HG02571 (cell line): ENCODE measurements around the gene FBXO48.
A peak's percentile ranks its signal among the peaks of the same experiment; 100 is the strongest.
"Not testable (repeated sequence)": the region's sequence is repeated elsewhere in the genome, so short reads cannot be mapped to it uniquely, and the experiment has no call there.

Source experiments
- ATAC-seq: cut with Tn5 transposase; IDR thresholded peaks from one replicate; pipeline ENCODE4 v1.9.1; 2021; ENCODE audit warnings: mild to moderate bottlenecking, moderate library complexity; ENCODE audit not compliant: unreplicated experiment

FBXO48 gene

DNA sequence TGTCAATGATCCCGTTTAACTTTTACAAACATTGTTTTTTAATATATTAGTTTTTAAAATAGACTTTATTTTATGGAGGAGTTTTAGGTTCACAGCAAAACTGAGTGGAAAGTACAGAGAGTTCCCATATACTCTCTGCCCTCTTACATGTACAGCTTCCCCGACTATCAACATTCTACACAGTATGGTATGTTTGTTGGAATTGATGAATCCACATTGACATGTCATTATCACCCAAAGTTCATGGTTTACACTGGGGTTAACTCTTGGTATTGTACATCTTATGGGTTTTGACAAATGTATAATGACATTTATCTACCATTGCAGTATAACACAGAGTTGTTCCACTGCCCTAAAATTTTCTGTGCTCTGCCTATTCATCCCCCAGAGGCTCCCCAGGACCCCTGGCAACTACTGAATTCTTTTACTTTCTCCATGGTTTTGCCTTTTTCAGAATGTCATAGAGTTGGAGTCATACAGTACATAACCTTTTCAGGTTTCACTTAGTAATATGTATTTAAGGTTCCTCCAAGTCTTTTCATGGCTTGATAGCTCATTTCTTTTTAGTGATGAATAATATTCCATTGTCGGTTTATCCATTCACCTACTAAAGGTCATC, 5.8 kb upstream of the FBXO48 start:
- no peak for ATAC-seq

DNA sequence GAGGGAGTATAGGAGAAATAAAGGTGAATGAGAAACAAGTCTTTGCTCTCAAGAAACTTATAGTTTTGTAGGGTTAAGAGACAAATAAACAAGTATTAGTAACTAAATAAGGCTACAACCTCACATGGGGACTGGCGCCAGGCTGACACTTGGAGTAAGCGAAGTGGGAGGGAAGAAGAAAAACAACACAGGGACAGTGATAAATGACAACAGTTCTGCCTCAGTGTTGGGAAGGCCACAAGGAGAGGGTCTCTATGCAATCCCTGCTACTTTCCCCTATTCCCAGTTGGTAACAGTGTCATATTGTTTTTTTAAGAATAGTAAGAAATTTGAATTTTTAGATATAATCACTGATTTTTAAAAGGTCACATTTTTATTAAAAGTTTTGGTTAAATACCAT, 4.3 kb upstream of the FBXO48 start:
- ATAC-seq, result no peak

DNA sequence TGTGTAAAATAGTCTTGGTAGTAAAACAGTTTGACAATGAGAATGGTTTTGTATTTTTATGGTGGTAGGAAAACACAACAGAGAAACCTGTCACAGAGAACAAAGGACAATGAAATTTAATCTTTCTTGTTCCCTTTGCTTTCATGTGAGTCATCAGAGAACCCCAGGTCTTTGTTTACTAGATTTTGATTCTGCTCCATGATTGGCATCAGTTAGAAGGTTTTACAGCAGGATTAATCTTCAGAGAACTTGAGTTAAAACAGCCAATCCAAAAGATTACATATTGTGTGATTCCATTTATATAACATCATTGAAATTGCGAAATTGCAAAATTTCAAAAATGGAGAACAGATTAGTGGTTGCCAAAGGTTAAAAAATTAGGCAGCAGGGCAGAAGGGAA, 2.8 kb upstream of the FBXO48 start:
- ATAC-seq, result no peak

DNA sequence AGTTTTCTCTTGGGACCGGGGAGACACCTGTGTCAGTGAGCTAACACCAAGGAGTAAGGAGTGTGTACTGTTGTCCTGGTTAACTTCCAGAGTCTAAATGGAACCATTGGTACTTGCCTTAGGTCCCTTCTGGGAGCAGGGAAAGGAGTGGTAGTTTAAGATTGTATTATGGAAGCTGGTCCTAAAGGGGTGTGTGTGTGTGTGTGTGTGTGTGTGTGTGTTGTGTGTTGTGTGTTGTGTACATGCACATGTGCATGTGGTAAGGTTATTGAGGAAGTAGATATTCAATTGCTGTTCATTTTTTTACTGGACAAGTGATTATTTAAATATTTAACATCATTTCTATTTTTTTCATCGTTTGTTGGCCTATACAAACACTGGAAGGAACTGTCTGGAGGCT, 1.7 kb upstream of the FBXO48 start:
- ATAC-seq, result no peak

DNA sequence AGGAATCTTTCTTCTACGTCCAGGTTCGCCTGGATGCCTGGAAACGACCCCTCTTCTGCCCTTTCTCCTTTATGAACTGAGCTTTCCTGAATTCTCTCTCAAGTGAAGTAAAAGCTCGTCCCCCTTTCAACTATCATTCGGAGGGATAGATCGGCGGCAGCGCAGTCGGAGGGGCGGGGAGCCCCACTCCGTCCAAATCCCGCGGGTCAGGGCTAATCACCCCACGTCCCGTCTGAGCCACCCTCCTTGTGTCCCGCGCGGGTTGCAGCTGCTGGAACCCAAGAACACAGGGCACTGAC, 367 bp downstream of the FBXO48 start:
- ATAC-seq, result peak; percentile 35

DNA sequence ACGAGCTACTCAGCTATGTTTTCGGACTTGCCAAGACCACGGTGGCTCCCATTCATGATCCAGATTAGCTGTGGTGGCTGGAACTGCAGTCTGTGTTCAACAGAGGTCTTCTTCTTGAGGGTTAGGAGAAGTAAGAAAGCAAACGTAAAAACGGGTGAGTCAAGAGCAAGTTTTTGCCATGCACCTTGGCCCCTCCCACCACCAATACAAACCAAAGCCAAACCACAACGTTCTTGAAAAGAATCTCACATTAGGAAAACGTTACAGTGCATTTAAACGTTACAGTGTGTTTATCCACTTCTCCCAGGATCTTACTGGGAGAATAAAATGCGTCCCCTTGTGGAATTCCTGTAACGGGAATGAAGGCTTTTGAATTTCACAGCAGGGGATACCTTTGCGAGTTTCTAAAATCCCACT, 725 bp downstream of the FBXO48 start:
- no peak for ATAC-seq

DNA sequence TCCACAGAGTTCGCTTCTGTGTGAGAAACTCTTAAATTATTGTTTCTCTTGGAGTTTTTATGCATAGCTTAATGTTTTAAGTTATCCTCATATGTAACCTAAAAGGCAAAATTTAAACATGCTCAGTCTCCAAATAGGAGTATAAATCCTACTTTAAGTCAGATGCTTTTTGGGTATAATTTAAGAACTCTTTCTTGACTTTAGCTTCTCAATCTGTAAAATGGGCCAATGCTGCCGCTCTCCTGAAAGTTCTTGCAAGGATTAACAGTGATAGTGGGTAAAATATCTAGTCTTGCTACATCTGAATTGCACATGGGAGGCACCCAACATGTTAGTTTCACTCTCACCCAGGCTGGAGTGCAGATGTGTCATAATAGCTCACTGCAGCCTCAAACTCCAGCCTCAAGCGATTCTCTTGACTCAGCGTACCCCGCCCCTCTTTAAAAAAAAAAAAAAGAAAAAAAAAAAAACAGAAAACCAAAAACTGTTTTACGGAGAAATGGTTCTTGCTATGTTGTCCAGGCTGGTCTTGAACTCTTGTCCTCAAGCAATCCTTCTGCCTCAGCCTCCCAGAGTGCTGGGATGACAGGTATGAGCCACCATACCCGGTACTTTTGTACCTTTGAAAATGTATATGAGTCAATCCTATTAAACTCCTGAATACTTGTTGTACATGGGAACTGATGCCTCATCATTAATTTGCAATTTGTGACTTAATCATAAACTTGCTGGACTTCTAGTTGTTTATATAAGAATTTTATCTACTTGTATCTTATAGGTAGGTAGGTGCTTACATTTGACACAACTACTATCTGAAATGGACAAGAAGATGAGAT, 1.8 kb downstream of the FBXO48 start:
- ATAC-seq, result no peak

DNA sequence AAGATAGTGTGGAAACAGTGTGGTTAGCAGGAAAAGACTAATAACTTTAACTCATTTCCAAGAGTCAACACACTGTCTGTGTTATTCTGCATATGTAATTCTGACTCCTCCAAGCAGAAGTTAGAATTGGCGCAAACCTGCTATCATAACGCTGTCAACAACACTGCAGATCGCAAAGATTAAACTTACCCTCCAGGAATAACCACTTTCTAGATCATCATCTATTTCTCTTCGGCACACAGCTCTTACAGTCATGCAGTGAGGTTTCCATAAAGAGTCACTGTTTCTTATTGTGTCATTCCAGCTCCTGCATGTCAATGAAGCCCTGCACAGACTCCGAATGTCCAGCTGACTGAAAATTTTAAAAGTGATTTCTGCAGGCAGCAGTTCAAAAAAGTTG, 2.4 kb downstream of the FBXO48 start:
- ATAC-seq, result no peak

DNA sequence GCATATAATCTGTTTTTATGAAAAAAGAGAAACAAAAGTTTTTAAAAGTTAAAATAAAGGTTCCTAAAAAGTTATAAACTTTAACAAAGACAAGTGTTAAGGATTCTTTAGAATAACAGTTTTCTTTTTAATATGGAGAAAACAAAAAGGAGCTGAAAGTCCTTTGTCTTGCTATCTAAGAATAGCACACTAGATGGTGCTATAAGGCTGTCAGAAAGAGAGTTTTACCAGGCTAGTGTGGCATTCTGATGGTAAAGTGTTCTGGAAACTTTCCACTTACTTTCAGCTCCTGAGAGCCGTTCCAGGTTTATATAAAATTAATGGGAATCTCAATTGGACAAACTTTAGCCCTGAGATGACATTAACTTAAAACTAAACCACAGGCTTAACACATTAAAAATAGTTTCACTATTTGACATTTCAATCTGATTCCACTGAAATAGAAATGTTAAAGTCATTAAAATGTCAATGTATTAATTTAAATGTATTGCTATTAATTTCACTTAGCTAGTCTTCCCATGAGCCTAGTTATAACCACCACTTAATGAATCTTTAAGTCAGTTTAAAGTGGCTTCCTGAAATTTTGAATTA, 3.7 kb downstream of the FBXO48 start:
- ATAC-seq, result no peak

DNA sequence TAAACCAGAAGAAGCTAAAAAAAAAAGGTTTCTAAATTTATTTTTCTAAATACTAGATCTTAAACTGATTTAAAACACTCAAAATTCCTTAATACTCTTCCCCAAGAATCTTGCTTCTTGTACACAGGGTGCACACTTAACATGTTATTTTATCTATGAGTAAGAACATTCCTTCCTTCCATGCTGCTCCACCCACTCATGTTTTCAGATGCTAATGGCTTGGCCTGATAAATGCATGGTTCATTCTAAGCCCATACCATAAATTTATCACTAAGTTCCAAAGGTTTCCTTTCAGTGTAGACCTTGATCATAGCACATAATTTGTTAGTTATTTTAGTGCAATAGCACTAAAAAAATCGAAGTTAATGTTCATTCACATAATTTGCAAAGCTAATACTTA, 8.1 kb downstream of the FBXO48 start:
- ATAC-seq, result no peak

DNA sequence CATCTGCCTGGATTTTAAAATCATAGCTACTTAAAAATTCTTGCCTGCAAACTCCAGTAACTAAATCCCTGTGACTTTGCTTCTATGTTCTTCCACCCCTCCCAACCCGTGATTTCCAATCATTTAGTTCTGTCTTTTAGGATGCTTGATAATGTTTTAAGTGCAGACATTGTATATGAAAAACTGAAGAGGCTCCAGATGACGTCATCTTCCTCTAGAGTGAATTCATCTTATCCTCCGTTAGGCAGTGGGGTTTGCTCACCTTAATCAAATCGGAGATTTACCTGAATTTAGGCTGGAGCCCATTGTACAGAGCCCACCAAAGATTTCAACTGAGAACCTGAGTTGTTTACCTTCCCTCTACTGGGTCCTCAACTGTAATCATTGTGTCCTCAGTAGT, 10.9 kb downstream of the FBXO48 start:
- no peak for ATAC-seq

DNA sequence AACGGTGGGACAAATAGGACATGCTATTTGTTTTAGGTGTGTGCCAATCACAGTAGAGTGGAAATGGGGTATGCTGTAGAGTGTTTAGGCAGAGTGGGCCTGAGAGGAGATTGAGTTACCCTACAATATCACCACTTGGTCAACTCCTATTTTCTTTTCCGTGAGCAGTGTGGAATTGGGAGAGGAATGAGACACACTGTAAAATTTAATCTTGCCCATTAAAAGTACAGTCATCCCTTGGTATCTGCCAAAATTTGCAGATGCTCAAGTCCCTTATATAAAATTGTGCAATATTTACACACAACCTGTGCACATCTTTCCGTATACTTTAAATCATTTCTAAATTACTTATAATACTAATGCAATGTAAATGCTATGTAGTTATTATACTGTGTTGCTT, 12.4 kb downstream of the FBXO48 start:
- no peak for ATAC-seq

DNA sequence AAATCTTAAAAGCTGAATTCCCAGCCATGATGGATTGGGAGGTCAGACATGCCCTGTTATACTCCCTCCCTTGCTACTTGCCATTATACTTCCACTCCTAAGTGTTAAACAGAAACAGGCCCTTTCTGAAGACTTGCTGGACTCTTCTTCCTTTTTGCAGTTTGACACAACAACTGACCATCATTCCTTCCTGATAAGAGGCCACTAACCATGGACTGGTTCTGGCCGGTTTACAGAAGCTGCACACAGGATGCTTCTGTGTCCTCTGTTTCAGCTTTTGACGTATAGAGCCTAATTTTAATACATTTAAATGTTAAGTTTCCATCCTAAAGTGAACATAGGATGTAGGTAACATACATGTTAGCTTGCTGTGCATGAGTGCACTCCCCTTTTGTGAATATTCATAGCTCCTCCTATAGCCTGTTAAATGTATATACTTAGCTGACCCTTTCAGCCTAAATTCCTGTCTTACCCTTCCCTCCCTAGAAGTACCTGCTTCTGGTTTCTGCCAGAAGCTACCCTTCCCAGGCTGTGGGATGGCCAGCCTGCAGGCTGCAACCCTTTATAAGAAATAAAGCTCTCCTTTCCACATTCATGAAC, 13.2 kb downstream of the FBXO48 start:
- ATAC-seq, result no peak

DNA sequence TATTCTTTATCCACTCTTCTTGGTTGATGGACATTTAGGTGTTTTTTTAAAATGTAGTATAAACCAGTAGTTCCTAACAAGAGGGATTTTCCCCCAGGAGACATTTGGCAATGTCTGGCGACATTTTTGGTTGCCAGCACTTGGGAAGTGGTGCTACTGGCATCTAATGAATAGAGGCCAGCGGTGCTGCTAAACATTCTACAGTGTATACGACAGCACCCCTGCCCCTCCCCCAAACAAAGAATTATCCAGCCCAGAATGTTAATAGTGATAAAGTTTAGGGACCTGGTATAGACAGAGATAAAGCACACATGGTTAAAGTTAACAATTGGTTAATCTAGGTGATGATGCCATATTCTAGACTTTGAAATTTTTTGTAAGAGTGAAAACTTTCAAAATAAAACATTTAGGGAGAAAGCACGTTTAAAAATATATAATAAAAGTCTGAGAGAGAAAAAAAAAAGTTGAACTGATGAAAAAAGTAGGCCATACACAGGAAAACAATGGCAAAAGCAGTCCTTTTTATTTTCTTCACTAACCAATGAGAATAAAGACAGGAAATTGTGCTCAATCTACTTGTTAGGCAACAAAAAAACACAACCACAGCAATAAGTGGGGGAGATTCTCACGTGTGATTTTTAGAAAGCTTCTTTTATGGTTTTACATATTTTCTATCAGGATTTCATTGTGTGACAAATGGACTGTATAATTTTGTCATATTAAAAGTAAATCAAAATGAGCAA, 14.8 kb downstream of the FBXO48 start:
- no peak for ATAC-seq

DNA sequence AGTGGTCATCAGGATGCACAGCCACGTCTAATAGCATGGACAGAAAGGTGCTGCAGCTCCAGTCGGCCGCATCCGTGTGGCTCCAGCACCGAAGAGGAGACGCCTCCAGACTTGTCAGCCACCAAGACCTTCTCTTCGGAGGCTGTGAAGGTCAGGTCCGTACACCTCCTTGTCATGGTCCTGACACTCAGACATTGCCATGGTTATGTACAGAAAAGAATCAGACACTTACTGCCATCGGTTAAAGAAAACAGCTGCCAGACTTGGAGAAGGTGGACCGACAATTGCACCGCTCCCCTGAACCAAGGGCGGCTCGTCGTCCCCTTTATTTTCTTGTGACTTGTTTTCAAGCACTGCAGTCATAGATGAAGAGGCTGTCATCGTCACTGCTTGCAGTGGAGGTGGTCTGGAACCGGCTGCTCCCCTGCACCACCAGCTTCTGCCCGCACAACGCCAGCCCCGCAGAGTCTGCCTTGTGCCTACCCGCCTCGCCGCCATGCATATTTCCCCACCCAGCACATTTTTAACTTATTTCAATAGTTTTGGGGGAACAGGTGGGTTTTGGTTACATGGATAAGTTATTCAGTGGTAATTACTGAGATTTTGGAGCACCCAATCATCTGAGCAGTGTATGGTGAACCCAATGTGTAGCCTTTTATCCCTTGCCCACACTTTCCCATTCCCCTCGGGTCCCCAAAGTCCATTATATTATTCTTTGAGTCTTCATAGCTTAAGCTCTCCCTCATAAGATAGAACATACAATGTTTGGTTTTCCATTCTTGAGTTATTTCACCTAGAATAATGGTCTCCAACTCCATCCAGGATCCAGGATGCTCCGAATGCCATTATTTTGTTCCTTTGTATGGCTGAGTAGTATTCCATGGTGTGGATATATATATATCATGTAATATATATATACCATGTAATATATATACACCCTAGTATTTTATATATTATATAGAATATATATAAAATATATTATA, 18.1 kb downstream of the FBXO48 start:
- no peak for ATAC-seq

DNA sequence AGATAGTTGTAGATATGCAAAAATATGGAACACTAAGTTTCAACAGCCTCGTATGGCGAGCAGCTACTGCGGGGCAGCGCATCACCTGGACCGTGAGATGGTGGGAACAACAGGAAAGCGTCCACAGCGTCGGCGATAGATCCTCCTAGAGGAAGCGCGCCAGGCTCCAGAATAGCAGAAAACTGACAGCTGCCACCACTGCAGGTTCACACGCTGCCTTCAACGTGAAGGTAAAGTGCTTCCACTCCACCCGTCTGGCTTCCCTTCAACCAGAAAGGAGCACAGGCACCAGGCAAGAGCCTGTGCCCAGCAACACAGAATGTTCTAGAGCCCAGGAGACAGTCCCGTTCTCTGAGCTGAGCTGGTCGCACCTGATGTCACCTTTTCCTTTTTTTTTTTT, 20.0 kb downstream of the FBXO48 start:
- ATAC-seq, result no peak

DNA sequence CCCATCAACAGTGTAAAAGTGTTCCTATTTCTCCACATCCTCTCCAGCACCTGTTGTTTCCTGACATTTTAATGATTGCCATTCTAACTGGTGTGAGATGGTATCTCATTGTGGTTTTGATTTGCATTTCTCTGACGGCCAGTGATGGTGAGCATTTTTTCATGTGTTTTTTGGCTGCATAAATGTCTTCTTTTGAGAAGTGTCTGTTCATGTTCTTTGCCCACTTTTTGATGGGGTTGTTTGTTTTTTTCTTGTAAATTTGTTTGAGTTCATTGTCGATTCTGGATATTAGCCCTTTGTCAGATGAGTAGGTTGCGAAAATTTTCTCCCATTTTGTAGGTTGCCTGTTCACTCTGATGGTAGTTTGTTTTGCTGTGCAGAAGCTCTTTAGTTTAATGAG, 20.7 kb downstream of the FBXO48 start:
- not testable (repeated sequence) for ATAC-seq

DNA sequence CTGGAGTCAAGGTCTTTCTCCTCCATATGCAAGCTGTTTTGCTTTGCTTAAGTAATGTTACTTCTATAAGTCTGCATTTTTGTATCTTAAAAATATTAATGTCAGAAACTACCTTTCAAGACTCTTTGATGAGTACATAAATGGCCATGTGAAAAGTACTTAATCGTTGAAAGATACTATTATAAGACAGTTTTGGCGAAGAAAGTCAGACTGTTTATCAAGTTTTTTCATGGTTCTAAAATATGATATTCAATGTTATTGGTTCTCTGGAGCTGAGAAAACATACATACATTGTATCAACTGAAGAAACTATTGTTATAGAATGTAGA, 25.1 kb downstream of the FBXO48 start:
- ATAC-seq, result no peak

DNA sequence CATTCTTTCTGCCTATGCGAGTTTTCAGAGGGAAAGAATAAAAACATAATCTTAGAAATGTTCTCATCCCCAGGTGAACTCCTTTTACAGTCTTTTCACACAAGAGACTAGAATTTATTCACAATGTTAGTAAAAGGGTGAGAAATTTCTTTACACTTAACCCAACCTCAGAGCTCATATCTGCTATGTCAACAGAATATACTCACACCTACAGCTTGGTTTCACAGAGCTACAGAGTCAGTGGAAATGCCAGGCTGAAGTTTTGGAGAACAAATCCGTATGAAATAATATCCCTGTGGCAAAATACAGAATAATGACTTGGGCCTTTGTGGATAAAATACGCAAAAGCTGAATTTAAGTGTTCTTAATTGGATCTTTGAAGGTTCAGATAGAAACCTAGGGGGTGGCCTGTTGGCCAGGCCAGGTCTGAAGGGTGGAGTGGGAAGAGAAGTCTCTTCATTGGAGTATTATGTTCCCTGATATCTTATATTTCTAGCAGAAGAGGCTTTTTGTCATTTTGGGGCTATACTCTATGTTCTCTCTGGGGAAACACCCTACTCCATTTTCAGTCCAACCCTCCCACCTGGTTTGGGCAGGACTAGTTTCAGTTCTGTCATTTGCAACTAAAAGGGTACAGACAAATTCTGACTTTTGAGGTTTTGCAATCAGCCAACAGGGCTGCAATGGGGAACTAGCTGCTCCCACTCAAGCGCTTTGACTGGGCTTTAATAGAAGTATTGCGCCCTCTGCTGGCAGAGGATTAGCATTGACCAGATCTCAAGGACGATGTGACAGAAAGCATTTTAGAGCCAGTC, 25.7 kb downstream of the FBXO48 start:
- peak; percentile 99 for ATAC-seq
